Sciatic nerve (tissue), 2 donors: Measurements from ENCODE around the gene NCBP3. TPM values are rescaled to one million over a fixed set of nuclear protein-coding genes. Genes with fewer than 3 reads are reported as not detected.

Experiments
- ATAC-seq: fragments of 200-7000 bp; cut with Tn5 transposase; one replicate; pipeline ENCODE4 v1.9.1; 2020; ENCODE audit warnings: mild to moderate bottlenecking, moderate library complexity
- DNase-seq: peaks from one replicate; pipeline ENCODE4 v3.0.0-alpha.2; 2020; ENCODE audit warnings: low spot score
- intact Hi-C: fragments of 100-400 bp; cut with DNase I; formaldehyde crosslinking; loops from one replicate; pipeline ENCODE4 v1.14.2; 2022
- total RNA-seq: library from RNA; stranded (reverse); fragmentation: NEBNext Ultra II Directional; extraction: Animal tissue kit (Norgen Biotek cat#: 25700); gene quantifications from one replicate; pipeline ENCODE4 v1.2.1, GENCODE V29; 2021
- donor health status: DM: no; HTN: no; CAD: no.
- donor health status: DM: no; HTN: no; CAD: no.

NCBP3 gene
- total RNA-seq, 1 donor from 2014 or later = 42.3 TPM

GRCh38 chr17:3817851-3818605 is 28.0 kb downstream of the NCBP3 start:
- intact Hi-C loops = no loop called here
- no peak for ATAC-seq
- DNase-seq = no peak

DNA sequence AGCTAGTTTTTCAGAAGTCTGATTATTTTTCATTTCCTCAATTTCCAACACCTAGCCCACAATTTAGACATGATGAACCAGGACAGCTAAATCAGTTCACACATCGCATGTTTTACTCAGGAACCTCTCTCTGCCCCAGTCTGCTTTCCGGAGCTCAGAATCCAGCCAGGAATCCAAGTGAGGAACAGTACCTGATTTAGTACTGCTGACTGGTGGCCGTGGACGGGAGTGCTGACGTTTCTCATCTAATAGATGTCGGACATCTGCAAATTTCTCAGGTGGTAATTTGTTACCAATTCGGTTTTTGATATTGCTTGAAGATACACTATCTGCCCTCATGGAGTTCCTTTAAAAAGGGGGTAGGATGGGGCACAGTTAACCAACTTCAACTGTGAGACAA is 30.1 kb downstream of the NCBP3 start:
- ATAC-seq = no peak
- intact Hi-C loops = no loop called here
- DNase-seq = no peak

GRCh38 chr17:3815122-3815521 is 30.9 kb downstream of the NCBP3 start:
- intact Hi-C loops = no loop called here
- no peak for ATAC-seq
- DNase-seq = no peak

DNA sequence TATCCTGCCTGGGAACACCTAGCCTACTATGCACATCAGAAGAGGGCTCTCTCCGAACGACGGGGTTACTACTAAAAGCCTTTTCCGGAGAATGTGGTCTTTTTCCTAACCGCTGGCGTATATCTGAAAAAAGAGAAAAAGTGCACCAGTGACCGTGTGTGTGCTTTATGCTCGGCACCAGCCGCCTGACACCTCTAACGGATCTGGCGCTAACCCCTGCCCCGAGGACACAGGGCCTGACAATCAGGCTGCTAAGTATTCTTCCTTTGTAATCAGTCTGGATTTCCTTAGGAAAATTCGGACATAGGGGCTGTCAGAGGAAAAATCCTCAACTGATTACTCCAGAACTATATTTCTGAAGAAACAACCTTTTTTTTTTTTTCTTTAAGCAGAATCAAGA is 31.7 kb downstream of the NCBP3 start:
- intact Hi-C loops = no loop called here
- ATAC-seq (no peak), DNase-seq (no peak)

GRCh38 chr17:3813171-3813570 is 32.9 kb downstream of the NCBP3 start:
- intact Hi-C loops = no loop called here
- ATAC-seq (no peak), DNase-seq (no peak)

DNA sequence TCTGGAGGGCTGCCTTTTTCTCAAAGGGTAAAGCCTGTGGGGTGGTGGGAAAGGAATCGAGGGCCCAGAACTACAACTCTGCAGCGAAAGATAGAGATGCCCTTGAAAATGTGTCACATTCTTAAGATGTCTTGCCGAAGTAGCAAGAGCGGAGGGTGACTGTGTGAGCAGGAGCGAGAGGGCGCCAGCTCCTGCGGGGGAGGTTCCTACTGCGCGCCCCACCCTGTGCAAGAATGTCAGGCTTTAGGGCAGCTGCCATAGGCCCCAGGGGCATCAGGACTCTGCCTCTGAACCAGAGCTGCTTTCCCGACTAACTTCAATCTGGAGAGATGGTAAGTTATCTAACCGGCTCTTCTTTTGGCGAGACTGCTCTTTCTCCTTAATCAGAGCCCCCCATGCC is 33.3 kb downstream of the NCBP3 start:
- DNase-seq (no peak), ATAC-seq (no peak)
- intact Hi-C loops = no loop called here

GRCh38 chr17:3812284-3812683 is 33.8 kb downstream of the NCBP3 start:
- intact Hi-C loops = no loop called here
- no peak for ATAC-seq
- no peak for DNase-seq

GRCh38 chr17:3810019-3810418 is 36.0 kb downstream of the NCBP3 start:
- no peak for DNase-seq
- intact Hi-C loops = no loop called here
- ATAC-seq = no peak

GRCh38 chr17:3809135-3809534 is 36.9 kb downstream of the NCBP3 start:
- intact Hi-C loops = no loop called here
- DNase-seq (no peak), ATAC-seq (no peak)

DNA sequence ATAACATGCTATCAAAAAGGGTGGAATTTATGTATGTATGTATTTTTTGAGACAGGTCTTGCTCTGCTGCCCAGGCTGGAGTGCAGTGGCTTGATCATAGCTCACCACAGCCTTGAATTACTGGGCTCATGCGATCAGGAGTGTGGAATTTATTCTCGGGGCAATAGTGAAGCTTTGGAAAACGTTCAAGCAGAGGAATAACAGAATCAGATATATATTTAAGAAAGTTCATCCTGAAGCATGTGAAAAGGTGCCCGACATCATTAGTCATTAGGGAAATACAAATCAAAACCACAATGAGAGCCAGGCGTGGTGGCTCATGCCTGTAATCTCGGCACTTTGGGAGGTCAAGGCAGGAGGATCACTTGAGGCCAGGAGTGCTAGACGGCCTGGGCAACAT is 37.3 kb downstream of the NCBP3 start:
- intact Hi-C loops = no loop called here
- DNase-seq (no peak), ATAC-seq (no peak)

- intact Hi-C loops = no loop called here
- DNase-seq = no peak
- no peak for ATAC-seq
Observed at GRCh38 chr17:3805581-3805980, 40.5 kb downstream of the NCBP3 start.

- intact Hi-C loops = no loop called here
- no peak for DNase-seq
- ATAC-seq = no peak
Observed at GRCh38 chr17:3804503-3804931, 41.5 kb downstream of the NCBP3 start.

GRCh38 chr17:3803308-3803640 is 42.8 kb downstream of the NCBP3 start:
- intact Hi-C loops = no loop called here
- no peak for DNase-seq
- ATAC-seq = peak; percentile 35

DNA sequence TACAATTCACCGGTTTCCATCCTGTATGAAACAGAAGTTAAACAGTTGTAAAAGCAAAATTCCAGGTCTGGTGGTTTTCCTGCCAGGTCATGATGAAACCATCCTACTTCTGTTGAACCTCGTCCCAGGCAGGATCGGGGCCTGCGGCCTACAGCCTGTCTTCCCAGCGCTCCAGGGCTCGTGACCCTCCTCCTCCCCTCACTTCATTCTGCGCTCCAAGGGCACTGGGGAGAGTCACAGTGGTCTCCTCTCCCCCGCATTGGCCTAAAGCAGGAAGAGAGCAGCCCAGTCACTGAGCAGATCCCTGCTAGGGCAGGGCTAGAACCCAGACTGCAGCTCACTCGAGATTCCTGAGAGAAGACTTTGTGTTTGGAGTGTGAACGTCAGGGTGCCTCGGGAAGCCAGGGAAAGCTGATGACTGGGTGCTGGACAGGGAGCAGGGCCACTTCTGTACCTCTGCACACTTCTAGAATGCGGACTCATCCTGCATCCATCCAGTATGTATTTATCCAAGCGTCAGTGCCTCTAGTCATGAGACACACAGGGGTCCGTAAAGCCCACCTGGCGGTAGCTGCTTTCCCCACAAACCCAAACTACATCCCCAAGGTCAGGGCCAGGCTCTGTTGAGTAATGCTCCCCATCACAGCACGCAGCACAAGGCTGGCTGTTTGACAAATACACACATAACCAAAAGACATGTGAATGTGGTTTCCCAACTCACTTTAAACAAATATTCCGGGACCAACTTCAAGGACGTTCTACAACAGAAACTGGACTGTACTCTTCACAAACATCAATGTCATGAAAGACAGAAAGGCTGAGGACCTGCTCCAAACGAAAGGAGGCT is 43.4 kb downstream of the NCBP3 start:
- DNase-seq (no peak), ATAC-seq (peak; percentile 92)
- intact Hi-C loops = no loop called here

GRCh38 chr17:3801792-3802191 is 44.3 kb downstream of the NCBP3 start:
- intact Hi-C loops = no loop called here
- DNase-seq (no peak), ATAC-seq (no peak)

DNA sequence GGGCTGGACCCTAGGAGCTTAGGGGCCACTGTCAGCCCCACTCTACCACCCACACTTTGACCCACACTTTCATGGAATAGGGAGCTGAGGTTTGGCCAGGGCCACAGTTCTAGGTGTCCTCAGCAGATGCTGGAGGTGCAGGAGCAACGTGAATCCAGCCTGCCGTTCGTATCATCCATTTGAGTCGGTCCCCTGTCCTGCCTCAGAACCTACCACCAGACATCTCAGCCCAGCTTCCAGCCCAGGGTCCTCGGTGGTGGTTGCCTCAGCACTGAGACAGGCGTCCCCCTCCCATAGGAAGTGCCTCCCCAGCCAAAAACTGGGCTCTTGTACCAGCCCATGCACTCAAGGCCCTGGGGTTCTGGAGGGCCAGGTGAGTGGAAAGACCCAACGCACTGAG is 44.7 kb downstream of the NCBP3 start:
- intact Hi-C loops = no loop called here
- ATAC-seq = no peak
- no peak for DNase-seq

GRCh38 chr17:3800362-3801271 is 45.4 kb downstream of the NCBP3 start, which contains the start of gene ITGAE:
Gene ITGAE (minus strand): TSS chr17:3801188. CDS start chr17:3801144, 44 bp downstream.
- intact Hi-C loops = no loop called here
- DNase-seq (no peak), ATAC-seq (no peak)

GRCh38 chr17:3799181-3799945 is 46.7 kb downstream of the NCBP3 start:
- intact Hi-C loops = no loop called here

More at GRCh38 chr17:3799181-3799945, 46.7 kb downstream of the NCBP3 start:
- no peak for ATAC-seq
- no peak for DNase-seq
